Sigmoid colon (tissue), 4 donors: ENCODE measurements around the gene LMAN2.

Experiments
- CTCF ChIP-seq, 4 experiments: fragments of 450-650 bp in 3 of 4; fragments of 200-600 bp in 1 of 4; IDR thresholded peaks; one replicate each; pipeline ENCODE4 v1.5.1; 2016 to 2019; ENCODE audit warnings: antibody characterized with exemption in 4 of 4, mild to moderate bottlenecking in 3 of 4, moderate library complexity in 2 of 4
- POLR2A ChIP-seq, 2 donors: fragments of 450-650 bp; IDR thresholded peaks; one replicate each; pipeline ENCODE4 v1.6.1; 2016; ENCODE audit warnings: antibody characterized with exemption in 2 of 2, mild to moderate bottlenecking in 2 of 2, moderate library complexity in 2 of 2
- POLR2AphosphoS5 ChIP-seq, 4 donors: sonication (generic); formaldehyde crosslinking; IDR thresholded peaks; one replicate each; pipeline ENCODE4 v1.6.1; 2017; ENCODE audit warnings: antibody characterized with exemption in 4 of 4

- TF ChIP-seq CTCF (IDR thresholded peaks at IDR 0.05) (no peak), POLR2A (IDR thresholded peaks at IDR 0.05) (no peak), POLR2AphosphoS5 (IDR thresholded peaks at IDR 0.05) (no peak)
Observed at GRCh38 chr5:177344891-177345290, 6.6 kb downstream of the LMAN2 start.
